ENCODE measurements around the gene NPAS3. TPM values are rescaled to one million over a fixed set of nuclear protein-coding genes. Genes with fewer than 3 reads are reported as not detected.

The NPAS3 gene
- polyA plus RNA-seq, 2 of the 4 experiments (the other 2 are of a cell fraction) = not detected

DNA sequence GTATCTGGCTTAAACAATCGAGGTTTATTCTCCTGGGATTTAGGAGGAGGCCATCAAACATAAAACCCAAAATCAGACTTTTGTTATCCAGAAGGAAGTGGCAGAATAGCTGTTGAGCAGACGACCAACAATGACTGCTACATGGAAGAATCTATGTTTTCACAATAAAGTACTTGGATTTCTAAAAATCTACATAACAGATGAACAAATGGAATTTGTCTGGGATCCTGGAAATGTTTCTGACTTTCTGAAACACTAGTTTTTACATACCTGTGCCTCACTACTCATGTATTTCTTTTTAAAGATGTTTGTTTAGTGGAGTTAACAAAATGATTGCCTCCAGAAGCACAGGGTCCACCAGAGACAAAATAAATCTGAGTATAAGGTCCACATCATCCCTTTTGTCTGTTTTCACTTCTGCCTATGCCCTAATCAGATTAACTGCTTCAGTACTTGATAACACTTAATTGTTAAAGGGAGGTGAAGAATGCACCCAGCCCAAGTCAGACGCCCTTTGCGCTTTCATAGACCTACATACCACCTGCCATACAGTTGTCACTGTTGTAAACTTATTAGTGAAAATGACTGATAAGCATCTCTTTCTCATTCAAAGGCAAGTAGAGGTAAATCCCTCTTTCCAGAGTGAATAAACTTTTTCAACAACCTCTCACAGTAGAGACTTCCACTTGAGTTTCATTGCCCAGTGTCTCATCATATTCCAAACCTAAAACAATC lies 847.6 kb downstream of the NPAS3 start:
- no peak for ATAC-seq
- no peak overlapping the region for H3K4me2 ChIP-seq
- no peaks in the 10 kb centered on the region for H3K4me1 ChIP-seq
- no peak for DNase-seq (ENCODE audit: low read depth in 1 of 2, low spot score in 1 of 2)
- 33% methylated on average over 4 of the region's 4 CpGs for WGBS (ENCODE audit: missing lambda C conversion rate)
- TF ChIP-seq ZFP36 (IDR thresholded peaks at IDR 0.05; ENCODE audit: borderline replicate concordance, partially characterized antibody) (no peak), RAD21 (conservative IDR thresholded peaks at IDR 0.05 in 1 of 2, IDR thresholded peaks at IDR 0.05 in 1 of 2) (no peak), CBX8 (IDR thresholded peaks at IDR 0.05) (no peak), HOXA7 (CRISPR knock-in tag; IDR thresholded peaks at IDR 0.05) (no peak), HOXB5 (CRISPR knock-in tag; IDR thresholded peaks at IDR 0.05) (no peak), NFE2L2 (conservative IDR thresholded peaks at IDR 0.05; ENCODE audit: low read length) (no peak), RCOR1 (IDR thresholded peaks at IDR 0.05; ENCODE audit: low read depth, low read length) (no peak), RNF2 (IDR thresholded peaks at IDR 0.05; ENCODE audit: borderline replicate concordance, low read depth) (no peak), BHLHE40 (IDR thresholded peaks at IDR 0.05; ENCODE audit: low read depth, low read length) (no peak), FOXS1 (CRISPR knock-in tag; IDR thresholded peaks at IDR 0.05) (no peak)
- TF ChIP-seq, protein P1, sequence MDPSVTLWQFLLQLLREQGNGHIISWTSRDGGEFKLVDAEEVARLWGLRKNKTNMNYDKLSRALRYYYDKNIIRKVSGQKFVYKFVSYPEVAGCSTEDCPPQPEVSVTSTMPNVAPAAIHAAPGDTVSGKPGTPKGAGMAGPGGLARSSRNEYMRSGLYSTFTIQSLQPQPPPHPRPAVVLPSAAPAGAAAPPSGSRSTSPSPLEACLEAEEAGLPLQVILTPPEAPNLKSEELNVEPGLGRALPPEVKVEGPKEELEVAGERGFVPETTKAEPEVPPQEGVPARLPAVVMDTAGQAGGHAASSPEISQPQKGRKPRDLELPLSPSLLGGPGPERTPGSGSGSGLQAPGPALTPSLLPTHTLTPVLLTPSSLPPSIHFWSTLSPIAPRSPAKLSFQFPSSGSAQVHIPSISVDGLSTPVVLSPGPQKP (IDR thresholded peaks at IDR 0.05; ENCODE audit: low read depth, low read length) = no peak
- TF ChIP-seq, protein P2, sequence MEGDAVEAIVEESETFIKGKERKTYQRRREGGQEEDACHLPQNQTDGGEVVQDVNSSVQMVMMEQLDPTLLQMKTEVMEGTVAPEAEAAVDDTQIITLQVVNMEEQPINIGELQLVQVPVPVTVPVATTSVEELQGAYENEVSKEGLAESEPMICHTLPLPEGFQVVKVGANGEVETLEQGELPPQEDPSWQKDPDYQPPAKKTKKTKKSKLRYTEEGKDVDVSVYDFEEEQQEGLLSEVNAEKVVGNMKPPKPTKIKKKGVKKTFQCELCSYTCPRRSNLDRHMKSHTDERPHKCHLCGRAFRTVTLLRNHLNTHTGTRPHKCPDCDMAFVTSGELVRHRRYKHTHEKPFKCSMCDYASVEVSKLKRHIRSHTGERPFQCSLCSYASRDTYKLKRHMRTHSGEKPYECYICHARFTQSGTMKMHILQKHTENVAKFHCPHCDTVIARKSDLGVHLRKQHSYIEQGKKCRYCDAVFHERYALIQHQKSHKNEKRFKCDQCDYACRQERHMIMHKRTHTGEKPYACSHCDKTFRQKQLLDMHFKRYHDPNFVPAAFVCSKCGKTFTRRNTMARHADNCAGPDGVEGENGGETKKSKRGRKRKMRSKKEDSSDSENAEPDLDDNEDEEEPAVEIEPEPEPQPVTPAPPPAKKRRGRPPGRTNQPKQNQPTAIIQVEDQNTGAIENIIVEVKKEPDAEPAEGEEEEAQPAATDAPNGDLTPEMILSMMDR (IDR thresholded peaks at IDR 0.05) = no peak
- TF ChIP-seq, protein P3, sequence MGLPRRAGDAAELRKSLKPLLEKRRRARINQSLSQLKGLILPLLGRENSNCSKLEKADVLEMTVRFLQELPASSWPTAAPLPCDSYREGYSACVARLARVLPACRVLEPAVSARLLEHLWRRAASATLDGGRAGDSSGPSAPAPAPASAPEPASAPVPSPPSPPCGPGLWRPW (IDR thresholded peaks at IDR 0.05) = no peak
- ChIA-PET CTCF (interaction anchor here (1.4 kb wide), 1 partner anchor 1075 kb away, joined by 5 read pairs; no protein-coding TSS in a partner anchor), POLR2A (interaction anchor here (0.5 kb wide), 1 partner anchor 22 kb away, joined by 3 read pairs; no protein-coding TSS in a partner anchor)
- no peak for FAIRE-seq
- no peaks in the 10 kb centered on the region for H3K9me3 ChIP-seq
- no peak overlapping the region for H3K27ac ChIP-seq
- no peak overlapping the region for H3K4me3 ChIP-seq

DNA sequence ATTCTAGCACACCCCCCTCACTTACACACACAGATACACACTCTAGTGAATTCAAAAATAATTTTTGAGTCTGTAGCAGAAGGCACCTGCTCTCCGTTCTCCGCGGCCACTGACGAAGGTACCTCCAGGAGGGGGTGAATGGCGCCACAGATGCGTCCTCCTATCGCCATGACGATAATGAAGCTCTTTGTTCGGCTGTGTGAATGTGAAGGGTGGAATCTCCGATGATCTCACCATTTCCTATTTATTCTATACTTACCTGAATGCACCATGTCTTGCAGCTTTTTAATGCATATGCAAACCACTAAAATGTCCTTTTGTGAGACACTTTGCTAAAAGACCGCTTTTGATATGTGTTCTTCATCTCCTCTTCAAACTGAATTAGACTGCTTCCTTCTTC lies 849.5 kb downstream of the NPAS3 start:
- Histone ChIP-seq H3K4me1 (0 out of 3 replicates have a peak, but pooled peaks cover 3% of the 10 kb centered on the region), H3K9me3 (no peaks in the 10 kb centered on the region), H3K4me2 (no peak overlapping the region), H3K27ac (no peak overlapping the region), H3K4me3 (no peak overlapping the region)
- ChIA-PET POLR2A (no interaction called here), CTCF (interaction anchor here (1.3 to 1.4 kb wide), 2 partner anchors 959 to 1077 kb away, joined by 3 to 5 read pairs; no protein-coding TSS in a partner anchor)
- no peak for ATAC-seq
- DNase-seq (ENCODE audit: low read depth in 1 of 2, low spot score in 1 of 2) = no peak
- FAIRE-seq = no peak
- WGBS (ENCODE audit: missing lambda C conversion rate) = 79% methylated on average over 11 of the region's 11 CpGs
- TF ChIP-seq RARB (CRISPR knock-in tag; IDR thresholded peaks at IDR 0.05) = no peak
- no peak for TF ChIP-seq EHMT2 (IDR thresholded peaks at IDR 0.05; ENCODE audit: low read depth)
- TF ChIP-seq POLR2AphosphoS2 (conservative IDR thresholded peaks at IDR 0.05; ENCODE audit: low read length) = no peak
- TF ChIP-seq, protein P2 (IDR thresholded peaks at IDR 0.05) = no peak
- TF ChIP-seq, protein P4, sequence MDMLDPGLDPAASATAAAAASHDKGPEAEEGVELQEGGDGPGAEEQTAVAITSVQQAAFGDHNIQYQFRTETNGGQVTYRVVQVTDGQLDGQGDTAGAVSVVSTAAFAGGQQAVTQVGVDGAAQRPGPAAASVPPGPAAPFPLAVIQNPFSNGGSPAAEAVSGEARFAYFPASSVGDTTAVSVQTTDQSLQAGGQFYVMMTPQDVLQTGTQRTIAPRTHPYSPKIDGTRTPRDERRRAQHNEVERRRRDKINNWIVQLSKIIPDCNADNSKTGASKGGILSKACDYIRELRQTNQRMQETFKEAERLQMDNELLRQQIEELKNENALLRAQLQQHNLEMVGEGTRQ (IDR thresholded peaks at IDR 0.05) = no peak

Measured in A549 (cell line).